Activated CD8-positive, alpha-beta memory T cell treated with anti-CD3 and anti-CD28 coated beads, Interleukin-2, amount 50 U/mL, for 1 hour (primary cell): Measurements from ENCODE around the gene GPR135.

ENCODE experiments used
- DNase-seq: peaks from one replicate; pipeline ENCODE4 v3.0.0-alpha.2; 2020; ENCODE audit errors: extremely low read depth

Gene GPR135, protein sequence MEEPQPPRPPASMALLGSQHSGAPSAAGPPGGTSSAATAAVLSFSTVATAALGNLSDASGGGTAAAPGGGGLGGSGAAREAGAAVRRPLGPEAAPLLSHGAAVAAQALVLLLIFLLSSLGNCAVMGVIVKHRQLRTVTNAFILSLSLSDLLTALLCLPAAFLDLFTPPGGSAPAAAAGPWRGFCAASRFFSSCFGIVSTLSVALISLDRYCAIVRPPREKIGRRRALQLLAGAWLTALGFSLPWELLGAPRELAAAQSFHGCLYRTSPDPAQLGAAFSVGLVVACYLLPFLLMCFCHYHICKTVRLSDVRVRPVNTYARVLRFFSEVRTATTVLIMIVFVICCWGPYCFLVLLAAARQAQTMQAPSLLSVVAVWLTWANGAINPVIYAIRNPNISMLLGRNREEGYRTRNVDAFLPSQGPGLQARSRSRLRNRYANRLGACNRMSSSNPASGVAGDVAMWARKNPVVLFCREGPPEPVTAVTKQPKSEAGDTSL

DNA sequence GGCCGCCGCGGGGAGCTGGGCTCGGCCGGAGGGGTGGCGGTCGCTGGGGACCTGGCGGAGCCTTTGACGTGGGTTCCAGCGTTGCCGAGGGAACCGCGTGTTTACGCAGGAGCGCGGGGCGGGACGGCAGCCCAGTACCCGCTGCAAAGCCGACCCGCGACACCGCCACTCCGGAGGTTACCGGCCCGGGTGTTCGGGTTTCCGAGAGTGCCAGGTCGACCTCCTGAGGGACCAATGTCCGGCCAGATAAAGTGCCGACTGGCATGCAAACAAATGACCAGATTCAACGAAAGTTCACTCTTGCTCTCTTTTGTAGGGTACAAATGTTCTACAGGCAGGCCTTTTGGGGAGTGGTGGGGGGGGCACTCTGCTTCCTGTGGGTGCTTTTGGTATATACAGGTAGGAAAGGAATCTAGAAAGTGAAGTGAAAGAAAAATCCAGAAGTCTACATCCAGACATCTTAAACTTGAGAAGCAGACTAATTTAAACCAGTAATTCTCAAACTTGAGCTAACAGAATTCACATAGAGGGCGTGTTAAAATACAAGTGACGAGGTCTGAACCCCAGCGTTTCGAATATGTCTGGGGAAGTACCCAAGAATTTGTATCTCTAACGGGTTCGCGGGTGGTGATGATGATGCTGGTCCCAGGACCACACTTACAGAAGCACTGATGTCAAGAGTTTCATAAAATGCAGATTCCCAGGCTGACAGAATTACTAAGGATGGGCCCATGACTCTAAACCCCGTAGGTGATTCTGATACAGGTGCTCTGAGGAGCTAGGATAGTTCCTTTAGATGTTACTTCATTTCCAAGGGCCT lies at the start of gene GPR135:
Gene GPR135 (minus strand): TSS at position 65 of the 820 bp plus-strand sequence. CDS start 154 bp downstream, outside the sequence.
- DNase-seq, result no peak

DNA sequence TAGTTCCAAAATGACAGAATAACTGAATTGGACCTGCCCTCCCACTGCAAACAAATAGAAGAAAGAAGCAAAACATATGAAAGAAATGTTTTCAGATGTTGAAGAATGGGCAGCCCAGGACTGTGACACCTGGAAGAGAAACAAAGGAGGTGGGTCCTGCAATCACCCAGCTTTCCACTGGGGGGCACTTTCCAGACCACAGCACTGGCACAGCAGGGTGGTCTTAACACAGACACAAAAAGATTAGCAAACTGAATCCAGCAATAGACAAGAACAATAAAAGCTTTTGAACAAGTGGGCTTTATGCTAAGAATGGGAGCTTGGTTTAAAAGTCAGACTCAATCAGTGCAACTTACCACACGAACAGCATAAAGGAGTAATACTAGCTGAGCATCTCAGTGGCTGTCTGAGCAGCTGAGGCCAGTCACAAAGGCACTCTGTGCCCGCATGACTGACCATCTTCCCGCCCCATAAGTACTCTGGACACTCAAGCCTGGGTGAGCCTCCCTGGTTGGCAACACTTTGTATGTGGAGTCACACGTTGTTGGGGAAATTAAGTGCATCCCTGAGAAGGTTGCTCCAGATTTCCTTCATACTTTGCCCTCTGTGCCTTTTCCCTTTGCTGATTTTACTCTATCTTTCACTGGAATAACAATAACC lies 46.9 kb upstream of the GPR135 start:
- DNase-seq, result no peak

DNA sequence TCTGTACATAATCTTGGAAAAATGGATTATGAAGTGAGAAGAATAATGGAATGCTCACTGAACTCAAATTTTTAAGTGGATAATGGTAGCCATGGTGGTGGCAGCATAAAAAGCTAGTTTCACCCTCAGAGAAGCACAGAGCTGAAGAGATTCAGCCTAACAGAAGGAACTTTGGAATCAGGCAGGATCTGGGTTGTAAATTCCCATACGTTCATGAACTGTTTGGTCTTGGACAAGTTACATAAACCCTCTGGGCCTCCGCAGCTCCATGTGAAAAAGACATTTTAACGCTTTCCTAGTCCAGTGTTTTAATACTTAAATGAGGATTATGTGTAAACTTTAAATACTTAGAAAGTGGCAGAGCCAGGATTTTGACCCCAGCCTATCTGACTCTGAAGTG lies 45.8 kb upstream of the GPR135 start:
- no peak for DNase-seq

DNA sequence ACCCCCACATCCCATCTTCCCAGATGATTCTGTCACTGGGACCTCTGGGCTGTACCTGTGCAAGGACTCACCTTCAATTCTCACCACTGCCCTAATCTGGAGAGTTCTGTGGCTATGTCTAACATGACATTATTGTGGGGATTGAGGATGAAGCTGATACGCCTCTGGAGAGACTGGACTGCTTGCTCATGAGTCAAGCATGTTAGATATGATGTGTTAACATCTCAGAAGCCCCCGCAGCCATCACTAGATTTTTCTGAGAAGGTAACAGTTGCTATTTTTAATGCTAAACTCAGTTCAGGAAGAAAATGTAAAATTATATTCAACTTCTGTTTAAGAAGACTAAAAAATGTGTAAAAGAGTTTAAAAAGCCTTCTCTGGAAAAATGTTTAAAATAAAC lies 44.8 kb upstream of the GPR135 start:
- DNase-seq, result no peak

DNA sequence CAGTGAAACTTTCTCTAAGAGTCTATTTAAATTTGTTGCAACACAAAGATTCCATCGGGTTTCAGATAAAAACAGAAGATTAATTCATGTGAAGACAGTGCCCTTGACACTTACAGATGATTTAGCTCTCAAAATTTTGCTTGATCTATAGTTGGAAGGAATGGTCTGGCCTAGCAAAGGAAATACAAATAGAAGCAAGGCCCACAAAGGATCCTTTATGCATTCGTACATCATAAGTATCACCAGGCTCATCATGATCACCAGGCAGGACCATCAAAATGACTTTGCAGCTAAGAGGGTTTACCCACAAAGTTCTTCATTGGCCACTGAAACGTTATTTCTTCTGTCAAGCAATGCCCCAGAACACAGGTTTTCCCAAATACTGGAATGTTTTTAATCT lies 43.9 kb upstream of the GPR135 start:
- no peak for DNase-seq

DNA sequence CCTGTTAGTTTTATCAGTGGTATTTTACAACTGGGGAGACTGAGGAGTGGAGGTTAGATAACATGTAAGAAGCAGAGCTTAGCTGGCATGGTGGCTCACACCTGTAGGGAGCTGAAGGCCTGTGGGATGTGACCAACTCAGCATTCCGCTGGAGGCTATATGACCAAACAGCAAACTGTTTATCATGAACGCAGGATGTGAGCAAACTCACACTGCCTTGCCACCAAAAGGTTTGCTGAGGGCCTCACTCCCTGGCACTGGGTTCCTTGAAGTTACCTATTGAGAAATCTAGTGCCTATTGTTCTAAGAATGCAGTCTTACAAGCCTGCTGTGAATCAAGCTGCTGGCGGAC lies 42.5 kb upstream of the GPR135 start:
- DNase-seq, result no peak

DNA sequence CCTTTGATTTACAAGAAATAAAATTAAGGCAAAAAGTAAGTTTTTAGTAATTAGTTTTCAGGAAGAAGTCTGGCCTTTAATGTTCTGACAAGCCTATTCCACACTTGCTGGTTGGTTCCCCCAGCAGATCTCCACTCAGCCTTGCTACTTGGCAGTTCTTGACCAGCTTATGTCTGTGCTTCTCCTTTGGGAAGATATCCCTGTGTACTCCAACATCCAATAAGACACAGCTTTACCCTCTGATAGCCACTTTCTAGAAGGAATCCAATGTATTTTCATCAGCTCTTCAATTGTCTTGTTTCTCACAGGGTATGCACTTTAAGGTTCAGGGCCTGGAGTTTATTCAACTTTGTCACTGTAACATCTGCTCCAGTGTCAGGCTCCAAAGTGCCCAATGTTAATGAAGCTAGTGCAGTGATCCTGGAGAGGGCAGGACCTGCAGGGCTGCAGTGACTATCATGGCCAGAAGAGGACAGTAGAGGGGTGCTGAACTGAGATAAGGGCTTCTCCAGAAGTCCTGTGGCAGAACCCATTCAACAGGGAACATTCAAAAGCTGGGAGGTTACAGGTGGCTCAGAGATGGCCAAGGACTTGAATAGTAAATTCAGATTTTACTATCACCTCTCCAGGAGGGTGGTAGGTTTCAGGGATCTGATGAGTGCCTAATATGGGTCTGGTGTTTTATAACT lies 42.0 kb upstream of the GPR135 start:
- no peak for DNase-seq

DNA sequence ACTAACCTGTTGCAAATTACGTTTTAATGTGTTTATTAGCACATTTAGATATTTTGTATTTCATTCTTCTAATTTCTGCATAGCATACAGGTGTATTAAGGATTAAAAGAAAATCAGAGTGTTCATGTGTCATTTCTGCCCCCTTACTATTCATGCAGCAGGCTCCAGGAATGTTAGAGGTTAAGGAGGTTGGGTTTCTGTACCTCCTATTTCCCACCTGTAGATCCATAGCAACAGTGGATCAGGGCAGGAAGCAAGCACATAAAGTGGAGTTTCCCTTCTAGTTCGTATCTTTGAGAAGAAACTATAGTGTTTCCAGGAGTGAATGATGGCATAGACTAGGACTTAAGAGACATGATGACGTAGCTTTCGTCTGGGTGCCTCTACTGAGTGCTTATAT lies 38.1 kb upstream of the GPR135 start:
- no peak for DNase-seq

DNA sequence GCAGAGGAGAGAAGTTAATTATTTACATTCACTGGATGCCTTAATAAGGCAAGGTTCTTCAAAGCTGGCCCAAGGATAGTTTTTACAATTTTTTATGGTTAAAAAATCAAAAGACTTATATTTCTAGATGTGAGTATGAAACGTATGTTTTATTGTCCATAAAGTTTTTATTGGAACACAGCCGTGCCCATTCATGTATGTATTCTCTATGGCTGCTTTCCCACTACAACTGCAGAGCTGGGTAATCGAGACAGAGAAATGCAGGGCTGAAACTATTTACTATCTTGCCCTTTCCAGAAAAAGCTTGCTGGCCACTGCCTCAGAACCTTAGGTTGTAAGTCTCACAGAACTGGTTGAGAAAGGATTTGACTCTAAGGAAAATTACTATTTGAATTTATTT lies 35.6 kb upstream of the GPR135 start:
- DNase-seq, result no peak

DNA sequence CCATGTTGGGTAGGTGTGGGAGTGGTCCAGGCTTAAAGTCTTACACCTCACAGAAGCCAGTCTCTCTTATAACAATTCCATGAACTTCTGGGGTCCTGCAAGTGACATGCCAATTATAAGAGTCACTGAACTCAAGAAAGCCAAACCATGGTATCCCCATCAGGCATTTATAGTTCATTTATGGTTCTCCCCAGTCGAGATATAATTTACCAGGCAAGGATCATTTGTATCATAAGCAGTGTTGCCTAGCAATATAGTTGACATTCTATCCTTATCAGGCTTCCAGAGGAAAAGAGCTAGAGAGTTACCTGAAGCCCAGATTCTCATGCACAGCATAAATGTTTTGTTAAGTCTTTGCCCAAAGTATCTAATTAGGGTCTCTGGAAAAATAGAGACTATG lies 27.2 kb upstream of the GPR135 start:
- DNase-seq, result no peak

DNA sequence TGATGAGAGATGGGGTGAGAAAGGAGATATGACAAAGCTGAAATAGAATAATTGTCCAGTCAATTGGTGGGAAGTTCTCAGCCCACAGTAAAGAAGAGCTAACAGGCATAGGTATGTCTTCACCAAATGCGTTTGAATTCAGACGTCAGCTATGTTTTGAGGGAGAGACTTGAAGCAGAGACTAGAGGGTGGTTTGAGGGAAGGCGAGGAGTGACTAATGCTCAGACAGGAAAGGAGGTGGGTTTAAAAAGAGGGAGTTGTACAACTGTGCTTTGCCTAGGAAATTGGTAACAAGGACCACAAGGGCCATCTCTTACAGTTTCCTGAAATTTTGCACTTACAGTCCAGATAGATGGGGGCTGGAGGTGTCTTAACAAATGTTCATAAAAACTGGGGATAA lies 25.6 kb upstream of the GPR135 start:
- no peak for DNase-seq

DNA sequence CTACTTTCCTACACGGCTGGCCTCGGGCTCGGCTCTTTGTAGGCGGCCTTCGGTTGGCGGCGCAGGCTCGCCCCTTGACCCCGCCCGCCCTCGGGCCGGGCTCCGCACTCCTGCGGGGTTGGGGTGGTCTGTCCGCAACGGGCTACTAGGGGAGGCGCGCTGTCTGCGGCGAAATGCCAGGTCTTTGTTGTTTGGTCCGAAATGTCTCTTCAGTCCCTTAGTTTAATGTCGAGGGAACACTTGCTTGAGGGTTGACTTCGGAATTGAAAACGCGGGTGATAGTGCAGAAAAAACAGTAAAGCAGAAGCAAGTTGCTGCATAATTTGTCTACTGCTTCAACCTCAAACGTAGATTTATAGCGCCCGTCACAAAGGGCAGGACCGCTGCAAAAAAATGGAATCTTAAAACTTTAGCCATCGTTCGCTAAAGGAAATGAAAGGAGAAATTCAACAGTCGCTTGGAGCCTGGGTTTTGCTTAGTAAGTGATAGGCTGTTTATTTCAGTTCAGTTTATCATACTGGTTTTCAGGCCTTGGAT lies 19.5 kb upstream of the GPR135 start:
- no peak for DNase-seq

DNA sequence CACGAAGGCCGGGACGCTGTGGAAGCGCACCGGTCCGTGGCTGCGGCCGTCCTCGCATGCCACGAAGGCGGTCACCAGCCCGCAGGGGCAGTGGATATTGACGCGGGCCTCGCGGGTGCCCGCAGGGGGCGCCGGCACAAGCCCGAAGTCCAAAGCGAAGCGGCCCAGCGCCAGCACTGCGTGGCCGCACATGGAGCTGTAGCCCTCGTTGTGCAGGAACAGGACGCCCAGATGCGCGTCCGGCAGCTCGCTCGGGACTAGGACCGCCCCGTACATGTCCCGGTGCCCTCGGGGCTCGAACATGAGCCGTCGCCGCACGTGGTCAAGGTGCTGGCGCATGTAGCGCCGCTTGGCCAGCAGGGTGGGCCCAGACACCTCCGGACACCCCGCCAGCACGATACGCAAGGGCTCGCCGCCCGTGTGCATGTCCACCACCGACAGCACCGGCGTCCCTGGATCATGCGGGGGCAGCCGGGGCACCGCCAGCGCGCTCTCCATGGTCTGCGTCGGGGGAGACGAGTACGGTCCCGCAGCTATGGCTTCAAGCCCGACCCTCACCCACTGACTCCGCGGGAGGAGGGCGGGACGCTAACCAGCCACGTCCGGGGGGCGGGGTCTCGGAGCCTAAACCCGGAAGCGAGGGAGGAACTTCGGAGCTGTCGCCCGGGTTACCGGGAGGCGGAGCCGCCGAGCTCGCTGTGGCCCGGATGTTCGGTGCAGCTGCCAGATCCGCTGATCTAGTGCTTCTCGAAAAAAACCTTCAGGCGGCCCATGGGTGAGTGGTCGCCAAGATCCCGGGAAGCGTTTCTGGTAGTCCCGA lies 18.8 kb upstream of the GPR135 start, which contains the start of the genes JKAMP and L3HYPDH:
Gene JKAMP (plus strand): TSS at position 699 of the 820 bp plus-strand sequence. CDS start 73 bp downstream, at position 772.
Gene L3HYPDH (minus strand): TSS at position 590 of the 820 bp plus-strand sequence. CDS start 92 bp downstream, at position 498.
- peak; percentile 94 for DNase-seq

DNA sequence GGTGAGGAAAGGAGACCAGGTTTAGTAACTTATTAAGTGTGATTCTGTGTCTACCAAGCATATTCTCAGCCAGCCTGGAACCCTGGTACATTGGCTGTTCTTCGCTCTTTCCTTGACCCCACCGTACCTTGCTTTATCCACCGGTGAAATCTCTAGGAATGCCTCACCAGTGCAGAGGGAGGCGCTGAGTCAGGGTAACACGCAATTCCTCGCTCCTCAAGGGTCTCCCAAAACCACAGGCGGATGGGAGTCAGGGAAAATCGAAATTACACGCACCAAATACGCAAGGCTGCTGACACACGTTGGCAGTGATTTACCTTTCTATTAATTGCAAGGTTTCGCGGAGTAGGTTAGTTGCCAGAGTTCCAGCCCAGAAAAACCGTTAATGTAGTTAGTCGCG lies 18.2 kb upstream of the GPR135 start:
- DNase-seq, result no peak

DNA sequence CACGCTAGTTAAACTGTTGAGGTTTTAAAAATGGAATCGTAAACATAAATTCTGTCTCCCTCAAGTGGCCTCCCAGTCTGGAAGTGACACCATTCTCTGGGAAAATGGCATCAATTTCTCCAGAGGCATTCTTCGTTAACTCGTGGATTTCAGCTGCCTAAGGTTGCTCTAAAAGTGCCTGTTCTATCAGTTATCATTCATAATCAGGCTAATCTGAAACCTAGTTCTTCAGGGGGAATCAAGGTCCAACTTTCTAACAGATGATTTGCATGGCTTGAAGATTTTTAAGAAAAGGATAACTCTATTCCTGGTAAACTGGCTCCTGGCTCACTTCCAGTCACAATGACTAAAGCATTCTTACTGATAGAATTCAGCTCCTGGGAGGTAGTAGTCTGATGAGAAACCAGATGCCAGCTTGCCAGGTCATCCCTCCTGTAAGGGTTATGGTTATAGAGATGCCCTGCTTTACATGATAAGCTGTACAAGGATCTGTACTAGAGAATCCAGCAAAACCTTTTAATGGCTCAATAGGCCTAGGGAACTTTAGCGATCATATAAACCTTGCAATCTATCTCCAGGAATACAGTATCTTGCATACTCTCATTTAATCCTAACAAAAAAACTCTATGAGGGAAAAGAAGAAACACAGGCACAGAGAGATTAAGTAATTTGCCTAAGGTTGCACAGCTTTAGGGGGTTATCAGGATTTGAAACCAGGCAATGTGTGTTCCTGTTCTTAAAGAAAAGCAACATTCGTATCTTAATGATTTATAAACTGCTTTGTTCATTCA lies 17.6 kb upstream of the GPR135 start:
- DNase-seq, result no peak

DNA sequence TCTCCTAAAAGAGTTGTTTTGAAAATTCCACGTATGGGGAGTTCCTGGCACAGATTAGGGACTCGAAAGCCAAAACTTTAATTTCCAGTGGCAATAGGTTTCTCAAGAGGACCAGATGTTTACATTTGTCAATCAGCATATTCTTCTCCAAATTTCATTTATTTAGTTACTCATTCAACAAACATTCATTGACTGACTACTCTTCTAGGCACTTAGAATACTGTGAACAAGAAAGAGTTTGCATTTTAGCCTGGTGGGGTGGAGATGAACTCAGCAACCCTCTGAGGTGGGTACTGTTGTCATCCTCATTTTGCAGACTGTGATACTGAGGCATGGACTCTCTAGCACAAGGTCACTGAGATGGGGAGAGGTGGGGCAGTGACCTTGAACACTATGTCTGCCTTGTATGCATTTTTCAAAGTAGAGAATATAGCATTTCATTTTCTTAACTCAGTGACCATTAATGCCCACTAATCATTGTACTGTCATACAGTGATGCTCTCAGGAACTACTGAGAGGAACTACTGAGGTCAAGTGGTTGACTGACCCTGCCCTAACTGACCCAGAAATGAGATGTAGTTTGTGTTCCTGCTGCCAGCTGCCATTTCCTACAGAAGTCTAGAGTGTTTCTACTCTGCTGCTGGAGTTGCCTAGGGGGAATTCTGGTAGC lies 16.8 kb upstream of the GPR135 start:
- DNase-seq, result no peak

DNA sequence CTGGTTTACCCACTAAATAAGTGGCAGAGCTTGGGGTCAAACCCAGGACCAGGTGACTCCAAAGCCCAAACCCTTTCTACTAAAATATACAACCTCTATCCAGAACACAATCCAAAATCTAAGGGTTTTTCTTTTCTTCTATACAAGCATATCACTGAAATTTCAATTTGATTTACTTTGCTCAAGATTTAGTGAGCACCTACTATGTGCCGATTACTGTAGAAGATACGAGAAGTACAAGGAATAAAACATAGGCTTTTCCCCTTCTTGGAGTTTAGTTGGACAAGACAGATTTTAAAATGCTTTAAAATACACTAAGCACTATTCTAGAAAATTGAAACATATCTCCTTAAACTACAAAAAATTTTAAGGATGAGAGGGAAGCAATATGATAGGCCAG lies 16.2 kb upstream of the GPR135 start:
- DNase-seq, result no peak

DNA sequence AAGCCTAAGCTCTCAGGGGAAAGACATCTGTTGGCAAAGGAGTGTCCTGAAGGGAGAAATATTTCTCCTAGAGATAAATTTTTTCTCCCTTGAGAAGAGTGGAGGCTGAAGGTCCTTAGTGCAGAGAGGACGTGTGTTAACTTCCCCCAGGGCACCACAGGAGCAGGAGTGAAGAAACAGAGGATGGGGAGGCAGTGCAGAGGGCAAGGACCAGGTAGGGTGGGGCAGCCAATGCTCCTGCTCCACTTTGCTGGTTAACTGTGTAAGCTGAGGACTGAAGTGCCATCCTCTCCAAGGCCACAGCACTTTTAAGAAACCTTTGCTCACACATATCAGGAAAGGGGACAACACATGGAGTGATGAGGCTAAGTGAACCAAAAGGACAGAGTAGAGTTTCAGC lies 15.0 kb upstream of the GPR135 start:
- DNase-seq, result no peak

DNA sequence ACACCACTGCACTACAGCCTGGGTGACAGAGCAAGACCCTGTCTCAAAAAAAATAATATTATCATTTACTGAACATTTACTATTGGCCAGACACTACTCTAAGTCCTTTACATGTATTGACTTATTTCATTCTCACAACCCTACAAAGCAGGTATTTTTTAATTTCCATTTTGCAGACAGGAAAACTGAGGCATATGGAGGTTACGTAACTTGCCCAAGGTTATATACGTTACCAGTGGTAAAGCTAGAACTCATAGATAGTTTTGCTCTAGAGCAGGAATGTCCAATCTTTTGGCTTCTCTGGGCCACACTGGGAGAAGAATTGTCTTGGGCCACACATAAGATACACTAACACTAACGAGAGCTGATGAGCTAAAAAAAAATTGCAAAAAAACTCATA lies 13.4 kb upstream of the GPR135 start:
- no peak for DNase-seq
